DMS 273 (cell line): ENCODE measurements around the gene NAXE.
"Not testable (repeated sequence)": the region's sequence is repeated elsewhere in the genome, so short reads cannot be mapped to it uniquely, and the experiment has no call there.

Experiments used
- DNase-seq: peaks from one replicate; lab custom pipeline; 2025; ENCODE audit not compliant: unreplicated experiment; lab: John Stamatoyannopoulos, UW

NAXE gene

DNA sequence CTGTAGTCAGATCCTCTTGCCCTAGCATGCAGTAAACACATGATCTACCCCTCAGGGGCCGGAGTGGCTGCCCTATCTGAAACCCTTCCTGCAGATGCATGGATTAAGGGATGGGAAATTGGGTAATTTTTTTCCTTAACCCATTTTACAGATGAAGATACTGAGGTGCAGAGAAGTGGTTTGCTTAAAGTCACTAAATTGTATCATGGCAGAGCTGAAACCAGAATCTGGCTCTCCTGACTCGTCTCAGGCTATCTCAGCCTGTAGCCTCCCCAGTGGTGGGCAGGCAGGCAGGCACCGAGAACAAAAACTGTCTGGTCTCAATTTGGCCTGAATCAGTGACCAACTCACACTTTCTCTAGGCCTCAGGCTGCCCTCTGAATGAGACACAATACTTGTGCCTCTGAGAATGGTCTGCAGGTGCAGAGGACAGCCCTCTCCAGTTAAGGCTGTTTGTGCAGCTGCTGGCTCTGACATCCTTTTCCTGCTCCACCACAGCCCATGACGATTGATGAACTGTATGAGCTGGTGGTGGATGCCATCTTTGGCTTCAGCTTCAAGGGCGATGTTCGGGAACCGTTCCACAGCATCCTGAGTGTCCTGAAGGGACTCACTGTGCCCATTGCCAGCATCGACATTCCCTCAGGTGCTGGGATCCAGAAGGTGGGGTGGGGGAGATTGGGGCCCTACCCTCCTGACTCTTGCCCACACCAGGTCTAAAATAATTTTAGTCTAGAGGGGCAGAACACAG is 1.5 kb downstream of the NAXE start:
- no peak for DNase-seq

DNA sequence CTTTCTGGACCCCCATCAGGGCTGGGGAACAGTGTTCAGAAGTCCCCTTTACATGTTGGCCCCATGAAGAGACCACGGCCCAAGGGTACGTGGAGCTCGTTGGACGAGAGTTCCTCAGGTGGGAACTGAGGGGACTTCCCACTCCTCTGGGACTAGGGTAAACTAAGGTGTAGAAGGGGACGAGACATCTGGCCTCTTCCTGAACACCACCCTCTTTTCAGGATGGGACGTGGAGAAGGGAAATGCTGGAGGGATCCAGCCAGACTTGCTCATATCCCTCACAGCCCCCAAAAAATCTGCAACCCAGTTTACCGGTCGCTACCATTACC is 2.0 kb downstream of the NAXE start:
- DNase-seq = no peak

DNA sequence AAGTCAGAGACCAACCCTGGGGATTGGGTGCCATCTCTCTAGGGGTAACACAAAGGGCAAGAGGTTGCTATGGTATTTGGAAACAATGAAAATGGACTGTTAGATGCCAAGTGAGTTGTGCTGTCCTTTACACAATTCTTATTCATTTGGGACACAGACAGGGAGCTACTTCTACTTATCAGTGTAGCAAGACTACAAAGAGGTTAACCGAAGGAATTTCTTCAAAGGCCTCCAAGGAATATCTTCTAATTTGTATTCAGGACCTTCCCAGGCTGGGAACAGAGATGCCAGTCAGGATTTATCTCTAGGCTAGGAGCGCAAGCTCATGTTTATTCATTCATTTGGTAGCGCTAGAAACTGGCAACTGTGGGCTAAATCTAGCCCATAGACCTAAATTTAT is 2.6 kb downstream of the NAXE start:
- no peak for DNase-seq

DNA sequence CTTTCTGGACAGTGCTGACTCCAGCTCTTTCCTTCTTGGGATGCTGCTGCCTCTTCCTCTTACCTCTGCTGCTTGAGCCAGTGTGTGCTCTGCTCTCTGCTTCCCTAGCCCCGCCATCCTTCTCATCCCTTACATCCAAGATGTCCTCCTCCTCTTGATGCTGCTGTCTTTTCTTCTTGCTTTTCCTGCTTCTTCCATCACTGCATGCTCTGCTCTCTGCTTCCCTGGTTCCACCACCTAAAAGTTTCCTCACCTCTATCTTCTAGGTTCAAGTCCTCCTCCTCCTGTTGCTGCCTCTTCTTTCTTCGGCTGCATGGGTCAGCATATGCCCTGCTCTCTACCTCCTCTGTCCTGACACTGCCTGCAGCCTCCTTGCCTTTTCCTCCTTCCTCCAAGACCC is 3.4 kb downstream of the NAXE start:
- no peak for DNase-seq

DNA sequence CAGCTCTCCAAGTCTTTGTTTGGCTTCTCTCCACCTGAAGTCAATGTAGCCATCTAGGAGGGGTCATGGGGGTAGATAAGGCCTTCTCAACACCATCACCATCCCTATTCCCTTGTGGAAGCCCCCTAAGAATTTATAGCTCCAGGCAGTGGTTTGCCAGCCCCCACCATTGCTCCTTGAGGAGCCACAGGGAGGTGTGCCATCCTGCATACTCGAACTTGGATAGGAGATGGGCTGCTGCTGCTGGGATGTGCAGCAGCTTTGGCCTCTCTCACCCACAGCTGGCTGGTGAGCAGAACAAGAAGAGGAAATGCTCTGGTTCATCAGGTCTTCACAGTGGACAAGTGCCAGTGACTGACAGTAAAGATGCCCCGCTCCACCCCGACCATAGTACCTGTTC is 4.8 kb downstream of the NAXE start:
- DNase-seq = no peak

DNA sequence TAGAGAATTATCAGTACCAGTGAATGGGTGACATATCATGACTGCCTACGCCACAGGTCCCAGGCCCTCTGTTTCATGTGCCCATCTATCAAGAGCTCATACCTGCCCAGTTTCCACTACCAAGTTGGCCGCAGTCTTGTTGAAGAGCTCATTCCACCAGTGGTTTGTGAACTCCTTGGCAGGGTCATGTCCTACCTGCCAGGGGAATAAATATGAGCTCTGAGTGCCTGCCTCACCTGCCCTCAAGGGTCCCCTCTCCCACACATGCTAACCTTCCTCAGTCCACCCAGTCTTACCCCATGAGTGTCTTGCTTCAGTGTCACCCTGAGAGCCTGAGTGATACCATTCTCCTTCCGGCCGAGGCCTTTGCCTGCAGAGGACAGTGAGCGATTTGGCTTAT is 6.5 kb downstream of the NAXE start:
- no peak for DNase-seq

- DNase-seq = no peak
Measured at GRCh38 chr1:156598731-156599432, 7.3 kb downstream of the NAXE start.

GRCh38 chr1:156599811-156600210 is 8.2 kb downstream of the NAXE start:
- peak; percentile 57 for DNase-seq

- DNase-seq = peak; percentile 63
Measured at GRCh38 chr1:156600733-156601121, 9.2 kb downstream of the NAXE start.

DNA sequence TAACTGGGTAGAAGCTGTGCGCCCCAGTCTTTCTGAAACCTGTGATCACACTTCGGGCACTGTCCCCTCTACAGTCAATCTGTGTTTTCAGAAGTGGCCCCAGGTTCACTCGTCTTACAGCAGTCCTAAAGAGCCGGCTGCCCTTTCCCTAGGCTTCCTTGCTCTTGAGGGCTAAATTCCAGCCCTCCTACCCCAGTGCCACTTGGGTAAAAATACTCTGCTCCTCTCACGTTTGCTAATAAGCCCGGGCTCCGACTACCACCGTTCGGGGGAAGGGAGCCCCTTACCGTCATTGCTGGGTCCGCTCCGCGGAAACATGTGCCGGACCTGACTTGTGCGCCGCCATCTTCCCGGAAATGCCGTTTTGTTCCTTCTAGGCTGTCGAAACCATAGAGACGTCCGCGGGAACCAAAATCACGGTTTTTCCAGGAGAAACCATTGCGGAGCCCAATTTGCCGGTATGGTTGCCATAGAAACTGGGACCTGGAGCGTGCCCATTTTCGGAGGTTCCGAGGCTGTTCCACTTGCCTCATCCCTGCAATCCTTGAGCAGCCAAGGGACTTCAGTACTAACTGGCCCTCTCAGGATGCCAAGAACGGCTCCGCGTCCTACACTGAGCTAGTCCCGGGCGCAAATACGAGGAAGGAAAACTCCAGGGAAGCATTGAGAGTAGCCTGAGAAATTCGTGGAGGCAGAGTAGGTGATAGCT is 9.7 kb downstream of the NAXE start, which contains the start of gene GPATCH4:
Gene GPATCH4 (minus strand): TSS at position 358 of the 709 bp plus-strand sequence.
- DNase-seq = peak; percentile 94

- no peak for DNase-seq
Measured at GRCh38 chr1:156601892-156602291, 10.3 kb downstream of the NAXE start.

DNA sequence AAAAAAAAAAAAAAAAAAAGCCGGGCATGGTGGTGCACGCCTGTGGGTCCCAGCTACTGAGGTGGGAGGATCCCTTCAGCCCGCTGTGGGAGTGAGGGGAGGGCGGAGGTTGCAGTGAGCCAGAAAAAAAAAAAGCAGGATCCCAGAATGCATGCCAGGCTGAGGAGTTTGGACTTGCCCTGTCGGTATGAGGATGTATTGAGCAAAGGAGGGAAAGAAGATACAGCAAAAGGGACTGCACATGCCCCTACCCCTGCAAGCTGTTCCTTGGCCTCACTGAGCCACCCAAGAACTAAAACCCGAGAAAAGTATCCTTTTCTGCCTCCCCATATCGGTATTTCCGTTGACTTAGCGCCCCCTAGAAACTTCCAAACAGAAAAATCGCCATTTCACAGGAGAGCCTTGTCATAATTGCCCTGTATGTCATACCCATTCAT is 11.0 kb downstream of the NAXE start:
- DNase-seq = peak; percentile 71

- not testable (repeated sequence) for DNase-seq
Measured at GRCh38 chr1:156607344-156607743, 15.8 kb downstream of the NAXE start.

DNA sequence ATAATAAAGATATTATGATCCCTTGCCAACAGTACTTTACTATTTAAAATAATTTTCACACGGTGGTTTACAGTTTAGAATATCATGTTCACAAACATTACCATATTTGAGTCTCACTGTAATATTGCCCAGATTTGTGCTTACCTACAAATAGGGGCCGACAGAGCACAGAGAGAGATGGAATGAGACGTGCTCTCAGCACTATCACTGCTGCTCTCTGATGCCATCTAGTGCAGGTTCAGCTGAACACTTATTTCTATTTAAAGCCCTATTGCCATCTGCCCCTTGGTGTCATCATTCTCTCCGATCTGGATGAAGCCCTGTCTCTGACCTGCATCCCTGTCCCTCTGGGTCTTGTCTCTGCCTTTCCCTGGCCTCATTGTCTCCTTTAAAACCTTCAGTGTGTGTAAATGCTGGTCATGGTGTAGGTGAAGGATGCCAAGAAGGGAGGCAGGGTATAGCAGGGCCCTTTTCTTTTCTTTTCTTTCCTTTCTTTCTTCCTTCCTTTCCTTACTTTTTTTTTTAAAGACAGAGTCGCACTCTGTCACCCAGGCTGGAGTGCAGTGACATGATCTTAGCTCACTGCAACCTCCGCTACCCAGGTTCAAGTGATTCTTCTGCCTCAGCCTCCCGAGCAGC is 16.6 kb downstream of the NAXE start:
- DNase-seq = peak; percentile 88

- peak; percentile 76 for DNase-seq
Measured at GRCh38 chr1:156608981-156609380, 17.4 kb downstream of the NAXE start.

DNA sequence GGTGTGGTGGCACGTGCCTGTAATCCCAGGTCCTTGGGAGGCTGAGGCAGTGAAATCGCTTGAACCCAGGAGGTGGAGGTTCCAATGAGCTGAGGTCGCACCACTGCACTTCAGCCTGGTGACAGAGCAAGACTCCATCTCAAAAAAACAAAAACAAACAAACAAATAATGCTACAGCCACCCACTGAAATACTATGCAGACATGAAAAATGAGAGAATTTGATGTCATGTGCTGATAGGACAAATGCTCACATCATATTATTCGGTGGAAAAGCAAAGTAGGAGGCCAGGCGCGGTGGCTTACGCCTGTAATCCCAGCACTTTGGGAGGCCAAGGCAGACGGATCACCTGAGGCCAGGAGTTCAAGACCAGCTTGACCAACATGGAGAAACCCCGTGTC is 18.5 kb downstream of the NAXE start:
- not testable (repeated sequence) for DNase-seq

DNA sequence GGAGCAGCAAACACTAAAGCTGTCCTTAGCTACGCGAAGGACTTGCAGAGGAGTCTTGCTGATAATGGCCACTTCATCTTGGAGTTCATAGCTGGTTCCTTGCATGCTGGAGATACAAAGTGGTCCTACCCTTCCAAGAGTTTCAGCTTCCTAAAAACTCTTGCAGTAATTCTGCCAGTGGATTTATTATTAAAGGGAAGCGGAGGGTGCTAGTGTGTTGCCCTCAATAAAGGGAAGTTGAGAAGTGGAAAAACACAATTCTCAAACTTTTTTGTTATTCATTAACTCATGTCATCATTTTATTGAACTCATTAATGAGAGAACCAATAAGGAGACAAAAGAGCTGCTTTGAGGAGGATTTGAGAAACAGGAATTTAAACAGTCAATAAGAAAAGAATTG is 21.1 kb downstream of the NAXE start:
- no peak for DNase-seq

DNA sequence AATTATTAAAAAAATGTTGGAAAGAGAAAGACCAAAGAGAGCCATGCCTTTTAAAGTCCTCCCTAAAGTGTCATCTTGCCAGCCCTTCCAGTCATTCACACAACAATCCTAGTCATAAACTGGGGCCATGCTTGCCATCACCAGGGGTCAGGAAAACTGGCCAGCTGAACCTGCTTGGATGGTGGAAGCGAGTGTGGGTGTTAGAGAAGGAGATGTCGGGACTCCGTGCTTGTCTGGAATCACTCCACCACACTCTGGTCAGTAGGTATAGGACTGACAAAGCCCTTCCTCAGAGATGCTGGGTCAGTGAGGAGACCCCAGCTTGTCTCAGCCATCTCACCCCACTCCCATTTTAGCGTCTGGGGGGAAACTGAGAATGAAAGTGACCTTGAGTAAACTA is 24.4 kb downstream of the NAXE start:
- DNase-seq = no peak

GRCh38 chr1:156616463-156616862 is 24.9 kb downstream of the NAXE start:
- DNase-seq = peak; percentile 77

- DNase-seq = peak; percentile 81
Measured at GRCh38 chr1:156618853-156619581, 27.4 kb downstream of the NAXE start, which contains the start of gene HAPLN2. TSS of gene HAPLN2 (plus strand) at chr1:156619415. CDS start at chr1:156623491, 4,076 bp downstream.

- no peak for DNase-seq
Measured at GRCh38 chr1:156619582-156619955, 28.0 kb downstream of the NAXE start.
